ENCODE data around the gene HEPN1. TPM values are rescaled to one million over a fixed set of nuclear protein-coding genes. Genes with fewer than 3 reads are reported as not detected.

The HEPN1 gene
- total RNA-seq, 1 donor from 2014 or later: not detected

DNA sequence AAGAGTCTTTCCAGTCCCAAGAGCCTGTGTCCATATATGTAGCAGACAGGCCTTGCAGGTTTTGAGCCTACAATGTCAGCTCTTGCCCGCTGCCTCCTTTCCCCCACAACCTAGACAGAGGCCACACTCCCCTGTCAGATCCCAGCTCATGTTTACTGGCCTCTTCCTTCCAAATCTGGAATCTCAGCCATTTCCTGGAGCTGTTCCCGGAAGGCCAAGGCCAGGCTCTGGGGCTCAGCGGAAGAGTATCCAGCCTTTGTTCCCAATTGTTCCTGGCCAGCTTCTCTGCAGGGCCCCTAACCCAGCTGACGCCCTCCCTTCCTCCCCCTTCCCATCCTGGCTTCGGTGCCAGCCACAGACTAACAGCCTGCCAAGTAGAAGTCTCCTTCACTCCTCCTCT, 20.3 kb upstream of the HEPN1 start:
- Histone ChIP-seq H3K36me3 (ENCODE audit: control insufficient read depth, insufficient read depth, low read length) (no peaks in the 10 kb centered on the region), H3K4me3 (ENCODE audit: low read depth, low read length) (no peak overlapping the region), H3K27me3 (ENCODE audit: control insufficient read depth, insufficient read depth, low read length) (no peaks in the 10 kb centered on the region)
- DNase-seq (ENCODE audit: low read depth) (no peak), FAIRE-seq (no peak)
- TF ChIP-seq, protein P1, sequence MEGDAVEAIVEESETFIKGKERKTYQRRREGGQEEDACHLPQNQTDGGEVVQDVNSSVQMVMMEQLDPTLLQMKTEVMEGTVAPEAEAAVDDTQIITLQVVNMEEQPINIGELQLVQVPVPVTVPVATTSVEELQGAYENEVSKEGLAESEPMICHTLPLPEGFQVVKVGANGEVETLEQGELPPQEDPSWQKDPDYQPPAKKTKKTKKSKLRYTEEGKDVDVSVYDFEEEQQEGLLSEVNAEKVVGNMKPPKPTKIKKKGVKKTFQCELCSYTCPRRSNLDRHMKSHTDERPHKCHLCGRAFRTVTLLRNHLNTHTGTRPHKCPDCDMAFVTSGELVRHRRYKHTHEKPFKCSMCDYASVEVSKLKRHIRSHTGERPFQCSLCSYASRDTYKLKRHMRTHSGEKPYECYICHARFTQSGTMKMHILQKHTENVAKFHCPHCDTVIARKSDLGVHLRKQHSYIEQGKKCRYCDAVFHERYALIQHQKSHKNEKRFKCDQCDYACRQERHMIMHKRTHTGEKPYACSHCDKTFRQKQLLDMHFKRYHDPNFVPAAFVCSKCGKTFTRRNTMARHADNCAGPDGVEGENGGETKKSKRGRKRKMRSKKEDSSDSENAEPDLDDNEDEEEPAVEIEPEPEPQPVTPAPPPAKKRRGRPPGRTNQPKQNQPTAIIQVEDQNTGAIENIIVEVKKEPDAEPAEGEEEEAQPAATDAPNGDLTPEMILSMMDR (IDR thresholded peaks at IDR 0.05; ENCODE audit: insufficient read depth, low read length, severe bottlenecking): no peak

DNA sequence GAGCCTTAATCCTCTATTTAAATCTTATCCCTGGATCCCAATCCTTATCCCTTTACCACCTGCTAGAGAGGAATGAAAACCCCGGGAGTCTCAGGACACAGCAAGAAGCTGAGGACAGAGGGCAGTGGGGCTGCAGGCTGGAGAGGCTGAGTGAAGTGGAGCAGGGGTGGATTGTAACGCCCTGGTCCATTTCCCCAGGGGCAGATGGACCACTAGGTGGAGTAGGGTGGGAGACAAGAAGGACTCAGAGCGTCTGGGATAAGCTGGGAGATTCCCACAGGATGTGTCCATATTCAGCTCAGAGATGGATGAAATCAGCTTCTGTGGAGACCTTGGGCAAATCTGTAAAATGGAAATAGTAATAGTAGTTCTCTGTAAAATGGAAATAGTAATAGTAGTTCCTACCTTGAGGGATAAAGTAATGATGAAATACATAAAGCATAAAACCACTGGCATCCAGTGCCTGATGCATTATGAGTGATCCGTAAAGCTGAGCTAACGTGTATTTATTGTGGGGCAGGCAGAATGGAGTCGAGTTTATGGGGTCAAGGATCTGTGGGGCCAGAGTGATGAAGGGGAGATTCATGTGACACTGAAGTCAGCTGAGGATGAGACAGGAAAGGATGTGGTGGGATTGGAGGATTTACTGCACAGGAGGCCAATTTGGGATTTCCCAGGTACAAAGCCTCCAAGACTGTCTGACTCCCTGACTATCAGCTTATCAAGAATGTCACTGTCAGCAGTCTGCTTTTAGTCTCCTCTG, 19.5 kb upstream of the HEPN1 start:
- Histone ChIP-seq H3K27me3 (ENCODE audit: control insufficient read depth, insufficient read depth, low read length) (no peaks in the 10 kb centered on the region), H3K36me3 (ENCODE audit: control insufficient read depth, insufficient read depth, low read length) (no peaks in the 10 kb centered on the region), H3K4me3 (ENCODE audit: low read depth, low read length) (no peak overlapping the region)
- FAIRE-seq (no peak), DNase-seq (ENCODE audit: low read depth) (no peak)
- TF ChIP-seq, protein P1 (IDR thresholded peaks at IDR 0.05; ENCODE audit: insufficient read depth, low read length, severe bottlenecking): no peak

DNA sequence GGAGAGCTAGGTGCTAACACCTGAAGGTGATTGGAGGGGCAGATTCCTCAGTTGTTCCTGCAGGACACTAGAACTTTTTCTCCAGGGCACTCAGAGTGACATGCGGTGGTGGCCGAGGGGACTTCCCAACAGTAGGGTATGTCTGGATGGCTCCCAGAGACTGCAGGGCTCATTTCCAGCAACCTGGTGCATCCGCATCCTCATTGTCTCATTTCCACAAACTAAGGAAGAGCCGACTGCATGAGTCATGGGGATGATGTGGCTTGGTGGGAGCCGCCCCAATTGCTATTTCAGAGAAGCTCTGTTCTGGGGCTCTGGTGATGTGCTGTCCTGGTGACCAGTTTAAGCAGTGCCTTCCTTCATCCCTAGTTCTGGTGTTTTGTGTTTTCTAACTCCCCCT, 18.6 kb upstream of the HEPN1 start:
- TF ChIP-seq, protein P1 (IDR thresholded peaks at IDR 0.05; ENCODE audit: insufficient read depth, low read length, severe bottlenecking): no peak
- FAIRE-seq (peak; percentile 97), DNase-seq (ENCODE audit: low read depth) (peak; percentile 85)
- H3K36me3 ChIP-seq (ENCODE audit: control insufficient read depth, insufficient read depth, low read length): no peaks in the 10 kb centered on the region
- H3K27me3 ChIP-seq (ENCODE audit: control insufficient read depth, insufficient read depth, low read length): no peaks in the 10 kb centered on the region
- no peak overlapping the region for H3K4me3 ChIP-seq (ENCODE audit: low read depth, low read length)

DNA sequence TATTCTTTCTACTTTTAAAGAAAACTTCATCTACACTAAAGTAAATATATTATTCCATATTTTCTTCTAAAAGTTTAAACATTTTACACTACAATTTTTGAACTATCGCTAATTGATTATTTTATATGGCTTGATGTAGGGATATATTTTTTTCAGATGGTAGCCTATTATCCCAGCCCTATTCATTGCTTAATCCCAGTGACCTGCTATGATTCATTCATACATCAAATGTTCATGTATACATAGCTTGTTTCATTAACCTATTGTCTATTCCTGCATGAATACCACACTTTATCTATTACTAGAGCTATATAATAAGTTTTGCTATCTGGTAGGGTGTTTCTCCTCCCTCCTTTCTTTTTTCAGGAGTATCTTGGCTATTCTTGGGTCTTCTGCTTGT, 16.4 kb upstream of the HEPN1 start:
- Histone ChIP-seq H3K27me3 (ENCODE audit: control insufficient read depth, insufficient read depth, low read length) (no peaks in the 10 kb centered on the region), H3K4me3 (ENCODE audit: low read depth, low read length) (no peak overlapping the region), H3K36me3 (ENCODE audit: control insufficient read depth, insufficient read depth, low read length) (no peaks in the 10 kb centered on the region)
- TF ChIP-seq, protein P1 (IDR thresholded peaks at IDR 0.05; ENCODE audit: insufficient read depth, low read length, severe bottlenecking): no peak
- DNase-seq (ENCODE audit: low read depth): peak; percentile 77
- no peak for FAIRE-seq

DNA sequence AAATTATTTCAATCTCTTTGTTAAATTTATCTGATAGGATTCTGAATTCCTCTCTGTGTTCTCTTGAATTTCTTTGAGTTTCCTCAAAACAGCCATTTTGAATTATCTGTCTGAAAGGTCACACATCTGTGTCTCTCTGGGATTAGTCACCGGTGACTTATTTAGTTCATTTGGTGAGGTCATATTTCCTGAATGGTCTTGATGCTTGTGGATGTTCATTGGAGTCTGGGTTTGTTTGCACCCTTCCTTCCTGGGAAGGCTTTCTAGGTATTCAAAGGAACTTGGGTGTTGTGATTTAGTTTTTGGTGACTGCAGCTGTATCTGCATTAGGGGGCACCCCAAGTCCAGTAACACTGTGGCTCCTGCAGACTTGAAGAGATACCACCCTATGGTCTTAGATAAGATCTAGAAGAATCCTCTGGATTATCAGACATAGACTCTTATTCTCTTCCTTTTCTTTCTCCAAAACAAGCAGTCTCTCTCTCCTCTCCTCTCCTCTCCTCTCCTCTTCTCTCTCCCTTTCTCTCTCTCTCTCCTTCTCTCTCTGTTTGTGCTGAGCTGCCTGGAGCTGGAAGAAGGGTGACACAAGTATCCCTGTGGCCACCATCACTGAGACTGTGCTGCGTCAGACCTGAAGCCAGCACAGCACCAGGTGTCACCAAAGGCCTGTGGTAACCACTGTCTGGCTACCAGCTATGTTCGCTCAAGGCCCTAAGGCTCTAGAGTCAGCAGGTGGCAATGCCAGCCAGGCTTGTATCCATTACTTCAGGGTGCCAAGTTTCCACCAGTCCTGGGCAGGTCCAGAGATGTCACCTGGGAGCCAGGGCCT, 3.3 kb upstream of the HEPN1 start:
- no peaks in the 10 kb centered on the region for H3K36me3 ChIP-seq (ENCODE audit: control insufficient read depth, insufficient read depth, low read length)
- H3K4me3 ChIP-seq (ENCODE audit: low read depth, low read length): no peak overlapping the region
- DNase-seq (ENCODE audit: low read depth) (peak; percentile 26), FAIRE-seq (no peak)
- TF ChIP-seq, protein P1 (IDR thresholded peaks at IDR 0.05; ENCODE audit: insufficient read depth, low read length, severe bottlenecking): no peak
- H3K27me3 ChIP-seq (ENCODE audit: control insufficient read depth, insufficient read depth, low read length): no peaks in the 10 kb centered on the region
